ENCODE measurements around the gene CEP126.

CEP126 gene

DNA sequence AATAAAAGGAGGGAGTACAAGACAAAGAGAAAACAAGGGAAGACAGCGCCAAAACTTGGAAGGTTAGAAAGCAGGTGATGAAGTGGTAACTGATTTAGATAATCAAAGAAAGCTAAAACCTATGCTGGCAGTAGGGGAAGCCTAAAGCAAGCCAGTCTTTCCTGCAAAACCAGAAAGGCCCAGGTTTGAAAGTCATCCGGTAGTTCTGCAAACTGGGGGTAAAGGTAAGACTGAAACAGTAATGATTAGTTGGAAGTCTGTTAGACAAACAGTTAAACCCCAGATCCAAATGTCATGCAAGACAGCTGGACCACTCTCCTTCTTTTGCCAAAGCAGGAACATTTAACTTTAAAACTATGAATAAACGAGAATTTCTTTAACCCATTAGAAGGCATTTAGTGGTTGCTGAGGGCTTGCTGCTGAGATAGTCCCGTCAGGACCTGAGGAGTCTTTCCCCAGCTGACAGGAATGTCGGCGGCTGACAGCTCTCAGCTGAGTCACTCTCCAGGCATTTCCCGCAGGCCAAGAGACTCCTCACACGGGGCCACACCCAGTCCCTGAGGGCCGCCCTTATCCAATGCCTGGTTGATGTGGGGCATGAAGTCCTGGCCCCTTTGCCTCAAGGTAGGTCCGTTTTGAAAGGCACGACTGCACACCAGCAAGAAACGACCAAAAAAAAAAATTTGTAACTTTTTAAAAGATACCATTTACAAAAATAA, 96.1 kb downstream of the CEP126 start:
- no peak for DNase-seq

DNA sequence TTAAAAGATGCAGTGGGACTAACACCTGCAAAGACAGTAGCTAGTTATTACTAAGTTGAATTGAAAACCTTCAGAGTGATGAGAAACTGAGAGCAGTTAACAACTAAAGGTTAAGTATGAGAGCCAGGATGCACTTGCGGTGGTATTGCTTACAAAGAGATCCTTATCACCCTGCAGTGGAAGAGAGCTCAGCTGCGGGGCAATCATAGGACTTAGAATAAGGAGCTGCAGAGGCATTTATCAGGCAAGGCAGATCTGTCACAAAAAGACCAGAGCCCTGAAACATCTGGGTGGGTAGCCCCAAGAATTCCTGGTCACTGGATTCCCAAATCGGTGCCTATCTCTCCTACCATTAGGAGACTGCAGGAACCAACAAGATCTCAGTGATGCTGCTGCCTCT, 98.1 kb downstream of the CEP126 start:
- no peak for DNase-seq

- no peak for DNase-seq
Observed at GRCh38 chr11:102014756-102015155, 99.9 kb downstream of the CEP126 start.

DNA sequence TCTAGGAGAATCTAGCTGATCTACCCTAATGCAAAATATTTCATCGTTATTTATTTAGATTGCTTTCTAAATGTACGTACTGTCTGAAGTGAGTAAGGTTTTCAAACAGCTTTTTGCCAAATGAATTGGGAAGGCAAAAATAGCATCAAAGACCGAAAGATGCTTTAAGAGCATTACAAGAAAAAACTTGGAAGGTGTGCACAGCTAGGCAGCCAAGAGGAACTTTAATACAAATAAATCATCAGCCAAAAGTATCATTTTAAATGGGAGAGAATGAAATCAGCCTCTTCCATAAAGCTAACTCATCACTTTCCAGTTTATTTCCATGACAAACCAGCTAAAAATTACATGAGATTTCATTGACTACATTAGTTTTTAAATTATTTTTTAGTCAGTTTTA, 102.2 kb downstream of the CEP126 start:
- no peak for DNase-seq

DNA sequence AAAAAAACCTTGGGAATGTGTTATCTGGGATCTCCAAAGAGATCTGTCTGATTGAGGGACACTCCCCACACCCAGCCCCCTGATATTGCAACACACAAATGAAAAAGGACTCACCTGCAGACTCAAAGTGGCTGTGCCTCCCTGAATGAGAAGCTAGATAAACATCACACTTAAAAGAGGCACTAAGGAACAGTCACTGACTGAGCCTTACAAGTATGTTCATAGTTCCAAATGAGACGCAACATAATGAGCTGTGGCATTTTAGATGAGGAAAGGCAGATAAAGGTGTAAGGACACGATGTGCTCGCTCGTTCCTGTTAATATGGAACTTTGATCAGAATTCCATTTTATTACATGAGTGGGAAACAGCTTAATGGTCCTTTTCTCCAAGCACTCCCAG, 111.4 kb downstream of the CEP126 start:
- DNase-seq = no peak

DNA sequence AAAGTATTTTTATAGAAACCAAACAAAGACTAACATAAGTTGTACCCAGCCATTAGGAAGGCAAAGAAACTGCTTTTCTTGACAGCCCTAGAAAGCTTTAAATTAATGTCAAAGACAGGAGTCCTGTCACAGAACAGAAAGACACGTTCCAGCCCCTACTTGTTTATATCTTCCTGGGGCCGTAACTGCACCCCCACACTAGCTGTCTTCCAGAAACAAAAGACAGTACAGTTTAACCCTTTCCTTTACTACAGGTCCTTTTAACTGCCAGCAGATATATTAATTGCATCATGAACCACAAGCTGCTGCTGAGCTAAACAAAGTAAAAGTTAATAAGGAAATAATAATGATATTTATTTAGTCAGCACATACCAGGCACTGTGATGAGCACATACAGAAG, 112.1 kb downstream of the CEP126 start:
- DNase-seq = no peak

GRCh38 chr11:102036757-102037156, 121.9 kb downstream of the CEP126 start:
- DNase-seq = no peak

- no peak for DNase-seq
Observed at GRCh38 chr11:102046841-102047240, 132.0 kb downstream of the CEP126 start.

GRCh38 chr11:102047305-102047924, 132.6 kb downstream of the CEP126 start, which contains the start of gene CFAP300:
Gene CFAP300, plus strand, starts transcription at chr11:102047437. Its CDS starts 34 bp downstream, at chr11:102047471.
- peak; percentile 70 for DNase-seq
